ENCODE data around the gene IRGQ. TPM values are rescaled to one million over a fixed set of nuclear protein-coding genes. Genes with fewer than 3 reads are reported as not detected.
"Not testable (repeated sequence)": the region's sequence is repeated elsewhere in the genome, so short reads cannot be mapped to it uniquely, and the experiment has no call there.

The IRGQ gene
- total and polyA plus RNA-seq, 2 experiments from 2014 or later: 5.7 to 19.9 TPM

- H3K9me2 ChIP-seq (ENCODE audit: insufficient read depth): no peaks in the 10 kb centered on the region
- no peak overlapping the region for H3K27ac ChIP-seq
- WGBS, 2 experiments (ENCODE audit: low coverage in 1 of 2, low lambda C conversion rate in 2 of 2, missing lambda C conversion rate in 2 of 2): 87 to 88% methylated on average over 10 to 28 of the region's 28 CpGs
- H3K36me3 ChIP-seq (ENCODE audit: low read depth): 0 out of 2 replicates have a peak, but pooled peaks cover 3% of the 10 kb centered on the region
- peaks cover 22% of the 10 kb centered on the region for H3K79me2 ChIP-seq (ENCODE audit: insufficient read depth)
- H3K9ac ChIP-seq: no peak overlapping the region
- no peaks in the 10 kb centered on the region for H3K4me1 ChIP-seq (ENCODE audit: insufficient read depth)
- no peaks in the 10 kb centered on the region for H3K9me3 ChIP-seq (ENCODE audit: low read depth)
- no peak overlapping the region for H2AFZ ChIP-seq
- no peaks in the 10 kb centered on the region for H4K20me1 ChIP-seq (ENCODE audit: insufficient read depth)
- in situ Hi-C loops (cut with MboI): no loop called here
- no peak for TF ChIP-seq EZH2phosphoT487 (IDR thresholded peaks at IDR 0.05; ENCODE audit: insufficient read depth, low read depth)
- TF ChIP-seq EZH2 (IDR thresholded peaks at IDR 0.05; ENCODE audit: insufficient read depth, poor library complexity, severe bottlenecking): no peak
- H3K27me3 ChIP-seq (replicated peaks; ENCODE audit: insufficient read depth): no peaks in the 10 kb centered on the region
- no peaks in the 10 kb centered on the region for H3F3A ChIP-seq (ENCODE audit: insufficient read depth)
- no peak overlapping the region for H3K4me2 ChIP-seq (ENCODE audit: unreplicated experiment)
- H3K4me3 ChIP-seq: no peak overlapping the region
- no peak for DNase-seq
Measured at GRCh38 chr19:43607238-43608205, 11.6 kb upstream of the IRGQ start.

- H3K4me2 ChIP-seq (ENCODE audit: unreplicated experiment): no peak overlapping the region
- no peak overlapping the region for H3K4me3 ChIP-seq
- in situ Hi-C loops (cut with MboI): no loop called here
Measured at GRCh38 chr19:43606569-43607229, 10.8 kb upstream of the IRGQ start.

GRCh38 chr19:43605875-43606568 lies 10.1 kb upstream of the IRGQ start:
- H3K4me2 ChIP-seq (ENCODE audit: unreplicated experiment): no peak overlapping the region
- H3K9me3 ChIP-seq (ENCODE audit: low read depth): no peaks in the 10 kb centered on the region
- TF ChIP-seq EZH2 (IDR thresholded peaks at IDR 0.05; ENCODE audit: insufficient read depth, poor library complexity, severe bottlenecking) (no peak), EZH2phosphoT487 (IDR thresholded peaks at IDR 0.05; ENCODE audit: insufficient read depth, low read depth) (no peak)
- no peaks in the 10 kb centered on the region for H3K9me2 ChIP-seq (ENCODE audit: insufficient read depth)
- DNase-seq: no peak
- no peak overlapping the region for H3K9ac ChIP-seq
- H3K27me3 ChIP-seq (replicated peaks; ENCODE audit: insufficient read depth): no peaks in the 10 kb centered on the region
- no peak overlapping the region for H2AFZ ChIP-seq
- in situ Hi-C loops (cut with MboI): no loop called here
- H3F3A ChIP-seq (ENCODE audit: insufficient read depth): no peaks in the 10 kb centered on the region
- H3K79me2 ChIP-seq (ENCODE audit: insufficient read depth): peaks cover 9% of the 10 kb centered on the region; the same call in 1 of the 2 replicates
- H3K4me1 ChIP-seq (ENCODE audit: insufficient read depth): no peaks in the 10 kb centered on the region
- H4K20me1 ChIP-seq (ENCODE audit: insufficient read depth): no peaks in the 10 kb centered on the region
- 79 to 82% methylated on average over 7 of the region's 7 CpGs for WGBS, 2 experiments (ENCODE audit: low coverage in 1 of 2, low lambda C conversion rate in 2 of 2, missing lambda C conversion rate in 2 of 2)
- no peak overlapping the region for H3K4me3 ChIP-seq
- H3K36me3 ChIP-seq (ENCODE audit: low read depth): peaks cover 4% of the 10 kb centered on the region; the same call in 1 of the 2 replicates
- H3K27ac ChIP-seq: no peak overlapping the region

More at GRCh38 chr19:43606569-43607229, 10.8 kb upstream of the IRGQ start:
- H3F3A ChIP-seq (ENCODE audit: insufficient read depth): no peaks in the 10 kb centered on the region
- H3K9ac ChIP-seq: no peak overlapping the region
- H3K9me3 ChIP-seq (ENCODE audit: low read depth): no peaks in the 10 kb centered on the region
- H3K27ac ChIP-seq: no peak overlapping the region
- no peak for DNase-seq
- peaks cover 3% of the 10 kb centered on the region; the same call in 1 of the 2 replicates for H3K36me3 ChIP-seq (ENCODE audit: low read depth)
- H3K79me2 ChIP-seq (ENCODE audit: insufficient read depth): peaks cover 16% of the 10 kb centered on the region
- 92 to 96% methylated on average over 7 of the region's 7 CpGs for WGBS, 2 experiments (ENCODE audit: low coverage in 1 of 2, low lambda C conversion rate in 2 of 2, missing lambda C conversion rate in 2 of 2)
- TF ChIP-seq EZH2 (IDR thresholded peaks at IDR 0.05; ENCODE audit: insufficient read depth, poor library complexity, severe bottlenecking) (no peak), EZH2phosphoT487 (IDR thresholded peaks at IDR 0.05; ENCODE audit: insufficient read depth, low read depth) (no peak)
- no peak overlapping the region for H2AFZ ChIP-seq
- H3K9me2 ChIP-seq (ENCODE audit: insufficient read depth): no peaks in the 10 kb centered on the region
- no peaks in the 10 kb centered on the region for H4K20me1 ChIP-seq (ENCODE audit: insufficient read depth)
- no peaks in the 10 kb centered on the region for H3K27me3 ChIP-seq (replicated peaks; ENCODE audit: insufficient read depth)
- H3K4me1 ChIP-seq (ENCODE audit: insufficient read depth): no peaks in the 10 kb centered on the region

- H4K20me1 ChIP-seq (ENCODE audit: insufficient read depth); H3K4me2 ChIP-seq (ENCODE audit: unreplicated experiment); H3K4me3 ChIP-seq; H3K27ac ChIP-seq; H3K27me3 ChIP-seq (replicated peaks; ENCODE audit: insufficient read depth); H3K36me3 ChIP-seq (ENCODE audit: low read depth); H3F3A ChIP-seq (ENCODE audit: insufficient read depth); DNase-seq; H2AFZ ChIP-seq; in situ Hi-C loops (cut with MboI); H3K9me3 ChIP-seq (ENCODE audit: low read depth); H3K9ac ChIP-seq; H3K9me2 ChIP-seq (ENCODE audit: insufficient read depth): not testable (repeated sequence)
- Histone ChIP-seq H3K79me2 (ENCODE audit: insufficient read depth) (peaks cover 41% of the 10 kb centered on the region), H3K4me1 (ENCODE audit: insufficient read depth) (peaks cover 13% of the 10 kb centered on the region)
- 64 to 72% methylated on average over 5 of the region's 5 CpGs for WGBS, 2 experiments (ENCODE audit: low coverage in 1 of 2, low lambda C conversion rate in 2 of 2, missing lambda C conversion rate in 2 of 2)
Measured at GRCh38 chr19:43600326-43600725, 4.4 kb upstream of the IRGQ start.

Data from GM23248 (cell line).